Epithelial cell of proximal tubule (primary cell): Measurements from ENCODE around the gene MMP23B. TPM values are rescaled to one million over a fixed set of nuclear protein-coding genes. Genes with fewer than 3 reads are reported as not detected.
A peak's percentile ranks its signal among the peaks of the same experiment; 100 is the strongest.

ENCODE experiments used
- DNase-seq: peaks from one replicate; pipeline ENCODE4 v3.0.0-alpha.2; 2011; ENCODE audit warnings: low read depth
- H3K4me3 ChIP-seq: 2 replicates; pipeline ENCODE4 v1.5.1; 2011; ENCODE audit warnings: low read depth, mild to moderate bottlenecking, low read length
- total RNA-seq: library from RNA; depleted of rRNA; stranded (reverse); fragments of >200 nt; gene quantifications from 2 replicates; pipeline ENCODE4 v1.2.3, GENCODE V29; 2015
- TF ChIP-seq, protein P1 (sequence below): conservative IDR thresholded peaks from 2 replicates; pipeline ENCODE4 v1.5.1; 2012; ENCODE audit warnings: low read depth, mild to moderate bottlenecking, low read length

Gene MMP23B
- total RNA-seq, 1 donor from 2014 or later, result 15.0 TPM

- TF ChIP-seq, protein P1, sequence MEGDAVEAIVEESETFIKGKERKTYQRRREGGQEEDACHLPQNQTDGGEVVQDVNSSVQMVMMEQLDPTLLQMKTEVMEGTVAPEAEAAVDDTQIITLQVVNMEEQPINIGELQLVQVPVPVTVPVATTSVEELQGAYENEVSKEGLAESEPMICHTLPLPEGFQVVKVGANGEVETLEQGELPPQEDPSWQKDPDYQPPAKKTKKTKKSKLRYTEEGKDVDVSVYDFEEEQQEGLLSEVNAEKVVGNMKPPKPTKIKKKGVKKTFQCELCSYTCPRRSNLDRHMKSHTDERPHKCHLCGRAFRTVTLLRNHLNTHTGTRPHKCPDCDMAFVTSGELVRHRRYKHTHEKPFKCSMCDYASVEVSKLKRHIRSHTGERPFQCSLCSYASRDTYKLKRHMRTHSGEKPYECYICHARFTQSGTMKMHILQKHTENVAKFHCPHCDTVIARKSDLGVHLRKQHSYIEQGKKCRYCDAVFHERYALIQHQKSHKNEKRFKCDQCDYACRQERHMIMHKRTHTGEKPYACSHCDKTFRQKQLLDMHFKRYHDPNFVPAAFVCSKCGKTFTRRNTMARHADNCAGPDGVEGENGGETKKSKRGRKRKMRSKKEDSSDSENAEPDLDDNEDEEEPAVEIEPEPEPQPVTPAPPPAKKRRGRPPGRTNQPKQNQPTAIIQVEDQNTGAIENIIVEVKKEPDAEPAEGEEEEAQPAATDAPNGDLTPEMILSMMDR, result no peak
- no peak overlapping the region for H3K4me3 ChIP-seq
These were observed 46.0 kb downstream of the MMP23B start for GRCh38 chr1:1677718-1678580.

DNA sequence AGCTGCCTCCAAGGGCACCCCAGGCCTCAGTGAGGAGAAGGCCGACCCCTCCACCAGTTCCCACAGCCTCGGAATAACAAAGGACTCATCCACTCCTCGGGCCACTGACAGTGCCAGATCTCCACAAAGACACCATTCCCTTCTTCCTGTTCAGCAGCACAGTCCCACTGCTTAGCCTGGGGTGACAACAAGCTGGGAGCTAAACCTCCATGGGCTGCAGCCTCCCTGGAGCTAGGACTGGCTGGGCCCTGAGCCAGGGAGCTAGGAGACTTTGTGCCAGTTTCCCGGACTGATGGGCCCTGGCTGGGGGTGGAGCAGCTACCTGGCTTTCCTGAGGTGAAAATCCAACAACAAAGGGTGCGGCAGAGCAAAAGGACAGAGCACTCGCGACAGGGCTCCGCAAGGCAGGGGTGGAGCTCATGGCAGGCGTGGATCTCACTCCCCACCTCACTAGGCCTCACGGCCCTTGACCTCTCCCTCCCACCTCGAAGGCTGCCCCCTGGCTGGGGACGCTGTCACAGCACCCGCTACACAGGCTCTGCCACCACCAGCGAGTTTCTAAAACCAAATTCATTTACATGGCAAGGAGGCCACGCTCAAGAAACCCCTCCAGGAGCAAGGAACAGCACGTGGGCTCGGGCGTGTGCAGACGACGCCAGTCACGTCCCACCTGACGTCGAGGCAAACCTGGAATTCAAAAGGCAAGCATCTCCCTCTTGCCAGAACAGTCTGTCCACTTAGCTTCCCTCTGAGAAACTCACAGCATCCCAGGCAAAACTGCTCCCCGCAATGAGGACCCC is 46.8 kb downstream of the MMP23B start:
- TF ChIP-seq, protein P1, result peak; percentile 56
- no peak overlapping the region for H3K4me3 ChIP-seq
- DNase-seq, result no peak

More at GRCh38 chr1:1677718-1678580, 46.0 kb downstream of the MMP23B start:
- DNase-seq, result no peak

GRCh38 chr1:1680031-1680911 is 48.3 kb downstream of the MMP23B start:
- no peak for DNase-seq
- no peak overlapping the region for H3K4me3 ChIP-seq
- TF ChIP-seq, protein P1, result no peak

GRCh38 chr1:1680912-1681273 is 48.9 kb downstream of the MMP23B start:
- TF ChIP-seq, protein P1, result no peak
- no peak overlapping the region for H3K4me3 ChIP-seq
- DNase-seq, result no peak

GRCh38 chr1:1683104-1683905 is 51.3 kb downstream of the MMP23B start:
- no peak for DNase-seq
- TF ChIP-seq, protein P1, result no peak
- H3K4me3 ChIP-seq, result no peak overlapping the region

Other genes starting within 250 kb of the MMP23B start
- gene CCNL2, start 232.8 kb upstream of the MMP23B start, total RNA-seq, result 47.3 and 96.3 TPM in 2 replicates
- 150 and 246 TPM in 2 replicates for gene MRPL20, start 224.9 kb upstream of the MMP23B start, total RNA-seq
- gene ANKRD65, start 210.9 kb upstream of the MMP23B start, total RNA-seq, result 2.7 and 4.0 TPM in 2 replicates
- 41.6 and 56.3 TPM in 2 replicates for gene VWA1, start 196.5 kb upstream of the MMP23B start, total RNA-seq
- gene ATAD3C, start 182.5 kb upstream of the MMP23B start, total RNA-seq, result under 0.01 and 0.36 TPM in 2 replicates
- gene ATAD3B, start 160.4 kb upstream of the MMP23B start, total RNA-seq, result 42.8 and 91.2 TPM in 2 replicates
- 52.6 and 110 TPM in 2 replicates for gene ATAD3A, start 120.0 kb upstream of the MMP23B start, total RNA-seq
- gene TMEM240, start 91.5 kb upstream of the MMP23B start, total RNA-seq, result 1.6 and 1.7 TPM in 2 replicates
- gene SSU72, start 57.3 kb upstream of the MMP23B start, total RNA-seq, result 136 and 147 TPM in 2 replicates
- 2.6 and 6.1 TPM in 2 replicates for gene FNDC10, start 32.0 kb upstream of the MMP23B start, total RNA-seq
- gene MIB2, start 16.7 kb upstream of the MMP23B start, total RNA-seq, result 18.5 and 29.4 TPM in 2 replicates
- 16.3 and 22.9 TPM in 2 replicates for gene CDK11B, start 26.8 kb downstream of the MMP23B start, total RNA-seq
- gene SLC35E2B, start 60.6 kb downstream of the MMP23B start, total RNA-seq, result 22.4 and 22.8 TPM in 2 replicates
- 10.3 and 11.6 TPM in 2 replicates for gene CDK11A, start 92.2 kb downstream of the MMP23B start, total RNA-seq
- 48.8 and 55.6 TPM in 2 replicates for gene NADK, start 146.3 kb downstream of the MMP23B start, total RNA-seq